Measurements from ENCODE around the gene PIR. TPM values are rescaled to one million over a fixed set of nuclear protein-coding genes. Genes with fewer than 3 reads are reported as not detected.

The PIR gene
- 1 to 10 TPM; 3.3 to 5.6 (median 4.5) TPM for polyA plus RNA-seq (ENCODE audit: insufficient read length in 4 of 4)

GRCh38 chrX:15493118-15493962 lies at the start of gene PIR:
Gene PIR (minus strand): TSS chrX:15493333. CDS start chrX:15491257, 2,076 bp downstream.
- DNase-seq (ENCODE audit: low read depth in 4 of 4, low spot score in 2 of 4): peak in 3 of 4 donors; percentile 39 to 57 (median 48)

- DNase-seq (ENCODE audit: low read depth in 4 of 4, low spot score in 2 of 4): no peak
These were observed 37.2 kb upstream of the PIR start for GRCh38 chrX:15530318-15530717.

- no peak for DNase-seq (ENCODE audit: low read depth in 4 of 4, low spot score in 2 of 4)
These were observed 36.0 kb upstream of the PIR start for GRCh38 chrX:15529165-15529564.

GRCh38 chrX:15525664-15526416 lies 32.7 kb upstream of the PIR start:
- no peak for DNase-seq (ENCODE audit: low read depth in 4 of 4, low spot score in 2 of 4)

GRCh38 chrX:15524417-15524816 lies 31.3 kb upstream of the PIR start:
- no peak for DNase-seq (ENCODE audit: low read depth in 4 of 4, low spot score in 2 of 4)

GRCh38 chrX:15523088-15523487 lies 30.0 kb upstream of the PIR start:
- no peak for DNase-seq (ENCODE audit: low read depth in 4 of 4, low spot score in 2 of 4)

GRCh38 chrX:15522464-15522863 lies 29.3 kb upstream of the PIR start:
- no peak for DNase-seq (ENCODE audit: low read depth in 4 of 4, low spot score in 2 of 4)

GRCh38 chrX:15515931-15516330 lies 22.8 kb upstream of the PIR start:
- DNase-seq (ENCODE audit: low read depth in 4 of 4, low spot score in 2 of 4): no peak

GRCh38 chrX:15514279-15514678 lies 21.1 kb upstream of the PIR start:
- DNase-seq (ENCODE audit: low read depth in 4 of 4, low spot score in 2 of 4): no peak

- no peak for DNase-seq (ENCODE audit: low read depth in 4 of 4, low spot score in 2 of 4)
These were observed 19.4 kb upstream of the PIR start for GRCh38 chrX:15512401-15512965.

- DNase-seq (ENCODE audit: low read depth in 4 of 4, low spot score in 2 of 4): no peak
These were observed 18.4 kb upstream of the PIR start for GRCh38 chrX:15511563-15511962.

GRCh38 chrX:15509845-15510244 lies 16.7 kb upstream of the PIR start:
- DNase-seq (ENCODE audit: low read depth in 4 of 4, low spot score in 2 of 4): no peak

- DNase-seq (ENCODE audit: low read depth in 4 of 4, low spot score in 2 of 4): no peak
These were observed 13.9 kb upstream of the PIR start for GRCh38 chrX:15507005-15507404.

- DNase-seq (ENCODE audit: low read depth in 4 of 4, low spot score in 2 of 4): no peak
These were observed 12.0 kb upstream of the PIR start for GRCh38 chrX:15505101-15505500.

- no peak for DNase-seq (ENCODE audit: low read depth in 4 of 4, low spot score in 2 of 4)
These were observed 11.5 kb upstream of the PIR start for GRCh38 chrX:15504661-15505060.

- DNase-seq (ENCODE audit: low read depth in 4 of 4, low spot score in 2 of 4): no peak
These were observed 8.4 kb upstream of the PIR start for GRCh38 chrX:15501506-15501905.

GRCh38 chrX:15500497-15500966 lies 7.4 kb upstream of the PIR start, which contains the start of gene BMX:
Gene BMX (plus strand): TSS chrX:15500807. CDS start chrX:15508354, 7,547 bp downstream.
- no peak for DNase-seq (ENCODE audit: low read depth in 4 of 4, low spot score in 2 of 4)

GRCh38 chrX:15499976-15500375 lies 6.8 kb upstream of the PIR start:
- no peak for DNase-seq (ENCODE audit: low read depth in 4 of 4, low spot score in 2 of 4)

GRCh38 chrX:15498741-15499140 lies 5.6 kb upstream of the PIR start:
- no peak for DNase-seq (ENCODE audit: low read depth in 4 of 4, low spot score in 2 of 4)

- DNase-seq (ENCODE audit: low read depth in 4 of 4, low spot score in 2 of 4): no peak
These were observed 4.7 kb upstream of the PIR start for GRCh38 chrX:15497865-15498264.

- DNase-seq (ENCODE audit: low read depth in 4 of 4, low spot score in 2 of 4): no peak
These were observed 3.7 kb upstream of the PIR start for GRCh38 chrX:15496824-15497223.
